Activated CD8-positive, alpha-beta memory T cell treated with anti-CD3 and anti-CD28 coated beads, Interleukin-2, amount 50 U/mL, for 4 hours (primary cell): ENCODE data around the gene DPYSL3.
"Not testable (repeated sequence)": the region's sequence is repeated elsewhere in the genome, so short reads cannot be mapped to it uniquely, and the experiment has no call there.

Source experiments
- DNase-seq: peaks from one replicate; pipeline ENCODE4 v3.0.0-alpha.2; 2020

Gene DPYSL3

GRCh38 chr5:147400126-147400809 is 109.6 kb downstream of the DPYSL3 start:
- no peak for DNase-seq

- DNase-seq, result no peak
Observed at GRCh38 chr5:147398860-147399259, 111.0 kb downstream of the DPYSL3 start.

- DNase-seq, result no peak
Observed at GRCh38 chr5:147397616-147398015, 112.3 kb downstream of the DPYSL3 start.

GRCh38 chr5:147396070-147396823 is 113.6 kb downstream of the DPYSL3 start:
- DNase-seq, result no peak

GRCh38 chr5:147393874-147394672 is 115.8 kb downstream of the DPYSL3 start:
- DNase-seq, result no peak

GRCh38 chr5:147391781-147392180 is 118.1 kb downstream of the DPYSL3 start:
- no peak for DNase-seq

- DNase-seq, result no peak
Observed at GRCh38 chr5:147390654-147391225, 119.1 kb downstream of the DPYSL3 start.

- DNase-seq, result no peak
Observed at GRCh38 chr5:147388184-147389108, 121.4 kb downstream of the DPYSL3 start.

- DNase-seq, result no peak
Observed at GRCh38 chr5:147387109-147387508, 122.8 kb downstream of the DPYSL3 start.

GRCh38 chr5:147384346-147385193 is 125.3 kb downstream of the DPYSL3 start:
- DNase-seq, result no peak

- DNase-seq, result no peak
Observed at GRCh38 chr5:147382776-147383175, 127.1 kb downstream of the DPYSL3 start.

GRCh38 chr5:147381555-147381954 is 128.3 kb downstream of the DPYSL3 start:
- no peak for DNase-seq

- DNase-seq, result no peak
Observed at GRCh38 chr5:147377682-147378081, 132.2 kb downstream of the DPYSL3 start.

GRCh38 chr5:147375151-147375550 is 134.7 kb downstream of the DPYSL3 start:
- DNase-seq, result no peak

- no peak for DNase-seq
Observed at GRCh38 chr5:147373328-147373727, 136.5 kb downstream of the DPYSL3 start.

GRCh38 chr5:147372191-147372590 is 137.7 kb downstream of the DPYSL3 start:
- no peak for DNase-seq

- DNase-seq, result no peak
Observed at GRCh38 chr5:147371290-147371689, 138.6 kb downstream of the DPYSL3 start.

GRCh38 chr5:147369742-147370374 is 140.0 kb downstream of the DPYSL3 start:
- DNase-seq, result no peak

GRCh38 chr5:147367381-147367780 is 142.5 kb downstream of the DPYSL3 start:
- not testable (repeated sequence) for DNase-seq

- no peak for DNase-seq
Observed at GRCh38 chr5:147361441-147362175, 148.3 kb downstream of the DPYSL3 start.
